CD4-positive, alpha-beta T cell treated with Interleukin-15 for 1 hour (primary cell): Measurements from ENCODE around the gene NSD2.

Experiments
- DNase-seq: peaks from one replicate; pipeline ENCODE4 v3.0.0-alpha.2; 2020

Gene NSD2

GRCh38 chr4:1948892-1949436, 77.8 kb downstream of the NSD2 start:
- DNase-seq: no peak

GRCh38 chr4:1950369-1950768, 79.2 kb downstream of the NSD2 start:
- DNase-seq: no peak

- no peak for DNase-seq
These were observed 81.0 kb downstream of the NSD2 start for GRCh38 chr4:1952058-1952700.

- no peak for DNase-seq
These were observed 81.5 kb downstream of the NSD2 start for GRCh38 chr4:1952719-1953118.

- no peak for DNase-seq
These were observed 82.1 kb downstream of the NSD2 start for GRCh38 chr4:1953335-1953734.

- DNase-seq: no peak
These were observed 85.4 kb downstream of the NSD2 start for GRCh38 chr4:1956631-1957030.

- no peak for DNase-seq
These were observed 87.3 kb downstream of the NSD2 start for GRCh38 chr4:1958276-1959103.

GRCh38 chr4:1959104-1959384, 87.9 kb downstream of the NSD2 start:
- DNase-seq: no peak

- no peak for DNase-seq
These were observed 89.1 kb downstream of the NSD2 start for GRCh38 chr4:1960170-1960825.

GRCh38 chr4:1961038-1961437, 89.8 kb downstream of the NSD2 start:
- no peak for DNase-seq

- DNase-seq: no peak
These were observed 90.4 kb downstream of the NSD2 start for GRCh38 chr4:1961563-1961962.

GRCh38 chr4:1962980-1963379, 91.8 kb downstream of the NSD2 start:
- DNase-seq: no peak

- DNase-seq: no peak
These were observed 93.2 kb downstream of the NSD2 start for GRCh38 chr4:1964443-1964842.

- no peak for DNase-seq
These were observed 93.8 kb downstream of the NSD2 start for GRCh38 chr4:1964971-1965370.

- no peak for DNase-seq
These were observed 96.4 kb downstream of the NSD2 start for GRCh38 chr4:1967512-1968149.

GRCh38 chr4:1968686-1969295, 97.6 kb downstream of the NSD2 start:
- DNase-seq: no peak

GRCh38 chr4:1969928-1970723, 98.9 kb downstream of the NSD2 start:
- DNase-seq: no peak

- DNase-seq: no peak
These were observed 99.7 kb downstream of the NSD2 start for GRCh38 chr4:1970926-1971325.

- DNase-seq: no peak
These were observed 100.4 kb downstream of the NSD2 start for GRCh38 chr4:1971456-1972200.

- DNase-seq: no peak
These were observed 101.2 kb downstream of the NSD2 start for GRCh38 chr4:1972414-1972813.

GRCh38 chr4:1973218-1973617, 102.0 kb downstream of the NSD2 start:
- DNase-seq: no peak
